HepG2 (cell line): ENCODE data around the gene ENPP1. TPM values are rescaled to one million over a fixed set of nuclear protein-coding genes. Genes with fewer than 3 reads are reported as not detected.

Experiments
- ATAC-seq: fragments of 200-7000 bp; cut with Tn5 transposase; 3 replicates; pipeline ENCODE4 v1.9.1; 2020; ENCODE audit warnings: mild to moderate bottlenecking, moderate library complexity
- BruUV-seq: library from RNA; stranded (reverse); fragments of 400-500 nt; replicated peaks from 2 replicates; lab custom pipeline; 2021; lab: Mats Ljungman, UMichigan
- CTCF ChIA-PET: fragments of 300-600 bp; formaldehyde crosslinking; extraction: SDS; loops from one replicate; lab custom pipeline; 2021; ENCODE audit warnings: low total read pairs, inconsistent platforms, low intra/inter-chr PET ratio; lab: Yijun Ruan, JAX
- POLR2A ChIA-PET: fragments of 350-600 bp; sonication (Branson Sonifier 250); formaldehyde crosslinking; loops from one replicate; lab custom pipeline; 2020; ENCODE audit warnings: antibody characterized with exemption, inconsistent platforms; lab: Yijun Ruan, JAX
- DNase-seq: peaks from one replicate; pipeline ENCODE4 v3.0.0-alpha.2; 2015; ENCODE audit warnings: low spot score
- FAIRE-seq: peaks from 3 replicates; lab custom pipeline; 2011; peaks lifted over from hg19 to GRCh38; lab: Jason Lieb, UNC
- H2AFZ ChIP-seq: one replicate; pipeline ENCODE4 v1.6.1; 2011; ENCODE audit warnings: low read length, inconsistent platforms
- H3K27ac ChIP-seq: fragments of 300-600 bp; 3 replicates; pipeline ENCODE4 v1.8.0; 2011; ENCODE audit warnings: mixed run types, mild to moderate bottlenecking, mixed read lengths, low read length, inconsistent platforms; ENCODE audit not compliant: insufficient read depth; ENCODE audit errors: extremely low read length
- H3K27me3 ChIP-seq, 2 experiments: fragments of 200-600 bp in 1 of 2; 2 replicates in 1 of 2; 3 replicates in 1 of 2; pipeline versions ENCODE4 v1.6.0 to v1.8.0; 2011; ENCODE audit warnings: low read length in 2 of 2, mild to moderate bottlenecking in 2 of 2, moderate library complexity in 2 of 2, inconsistent platforms in 1 of 2; ENCODE audit not compliant: insufficient read depth in 2 of 2, control insufficient read depth in 1 of 2
- H3K36me3 ChIP-seq, 2 experiments: fragments of 200-600 bp in 1 of 2; replicated peaks in 1 of 2; 2 replicates in 1 of 2; 3 replicates in 1 of 2; pipeline versions ENCODE4 v1.5.1 to v1.8.0; 2011; ENCODE audit warnings: low read length in 2 of 2, inconsistent platforms in 1 of 2; ENCODE audit not compliant: insufficient read depth in 2 of 2, control insufficient read depth in 1 of 2
- H3K4me1 ChIP-seq: 2 replicates; pipeline ENCODE4 v1.5.1; 2012; ENCODE audit warnings: low read length, inconsistent platforms; ENCODE audit not compliant: insufficient read depth
- H3K4me2 ChIP-seq: 2 replicates; pipeline ENCODE4 v1.6.0; 2011; ENCODE audit warnings: low read depth, low read length, inconsistent platforms
- H3K4me3 ChIP-seq, 3 experiments: fragments of 200-600 bp in 1 of 3; sonication (generic), shearing (Covaris generic) in 1 of 3; replicated peaks in 1 of 3; 2 replicates each; pipeline ENCODE4 v1.5.1; 2011 to 2016; ENCODE audit warnings: low read length in 3 of 3, inconsistent platforms in 2 of 3, low read depth in 2 of 3, mild to moderate bottlenecking in 2 of 3, control low read depth in 1 of 3, mixed read lengths in 1 of 3; ENCODE audit not compliant: insufficient read depth in 1 of 3
- H3K79me2 ChIP-seq: one replicate; pipeline ENCODE4 v1.6.1; 2011; ENCODE audit warnings: low read length, inconsistent platforms; ENCODE audit not compliant: insufficient read depth
- H3K9ac ChIP-seq: 2 replicates; pipeline ENCODE4 v1.6.0; 2011; ENCODE audit warnings: mild to moderate bottlenecking, low read depth, low read length, inconsistent platforms; ENCODE audit not compliant: insufficient read depth
- H3K9me3 ChIP-seq: 2 replicates; pipeline ENCODE4 v1.5.1; 2012; ENCODE audit warnings: mild to moderate bottlenecking, low read length
- H4K20me1 ChIP-seq: 2 replicates; pipeline ENCODE4 v1.6.0; 2011; ENCODE audit warnings: inconsistent platforms, mild to moderate bottlenecking, low read length, moderate library complexity; ENCODE audit not compliant: insufficient read depth
- BCL6 ChIP-seq: IDR thresholded peaks from 2 replicates; pipeline ENCODE4 v1.6.1; 2016; ENCODE audit warnings: missing genetic modification reagents, missing compliant biosample characterization
- MED13 ChIP-seq: sonication (generic); formaldehyde crosslinking; IDR thresholded peaks from 2 replicates; pipeline ENCODE4 v1.5.0; 2020; ENCODE audit warnings: missing genetic modification reagents
- PRPF4 ChIP-seq: fragments of 200-400 bp; formaldehyde crosslinking; IDR thresholded peaks from 2 replicates; pipeline ENCODE4 v1.6.1; 2016; ENCODE audit warnings: low read length, low read depth; ENCODE audit not compliant: poor library complexity, severe bottlenecking
- ZNF121 ChIP-seq: sonication (generic); formaldehyde crosslinking; IDR thresholded peaks from 2 replicates; pipeline ENCODE4 v1.5.0; 2020; ENCODE audit warnings: mild to moderate bottlenecking, missing genetic modification reagents
- ZNF260 ChIP-seq: sonication (generic); formaldehyde crosslinking; IDR thresholded peaks from 2 replicates; pipeline ENCODE4 v1.4.0; 2020; ENCODE audit warnings: missing genetic modification reagents, low read depth, mild to moderate bottlenecking, borderline replicate concordance
- ZNF569 ChIP-seq: sonication (generic); formaldehyde crosslinking; IDR thresholded peaks from 2 replicates; pipeline ENCODE4 v1.5.0; 2020; ENCODE audit warnings: mild to moderate bottlenecking, missing genetic modification reagents, moderate library complexity, borderline replicate concordance
- ZNF768 ChIP-seq: sonication (generic); formaldehyde crosslinking; IDR thresholded peaks from 2 replicates; pipeline ENCODE4 v1.4.0; 2020; ENCODE audit warnings: missing genetic modification reagents
- WGBS: methylation state at CpG from one replicate; pipeline ENCODE4 v1.1.6; 2017; ENCODE audit warnings: low lambda C conversion rate; 5-methylcytosine and 5-hydroxymethylcytosine counted together
- in situ Hi-C: cut with HindIII; loops from 2 replicates; pipeline ENCODE4 v1.10.0; 2017; ENCODE audit warnings: low pct_unique_long_range_greater_than_20kb; ENCODE audit not compliant: extremely low pct_ligation_motif_present
- intact Hi-C: fragments of 100-400 bp; cut with micrococcal nuclease; formaldehyde crosslinking; loops from one replicate; pipeline ENCODE4 v1.10.0; 2022; ENCODE audit not compliant: unreplicated experiment
- polyA plus RNA-seq, 8 experiments: library from polyadenylated mRNA; depleted of rRNA in 3 of 8; stranded (reverse) in 7 of 8; unstranded in 1 of 8; fragments of >200 nt; fragmentation: Illumina TruSeq in 4 of 8; extraction: Trizol in 4 of 8; gene quantifications; 2 replicates each; pipeline versions ENCODE4 v1.2.1 to v1.2.3, GENCODE V29; 2011 to 2016; ENCODE audit warnings: low read depth in 4 of 8, missing spikeins in 1 of 8, mixed read lengths in 1 of 8; ENCODE audit not compliant: insufficient read depth in 1 of 8
- total RNA-seq, 5 experiments: library from RNA; depleted of rRNA; stranded (reverse); fragments of >200 nt; fragmentation: Illumina TruSeq; extraction: Trizol; gene quantifications; 2 replicates each; pipeline ENCODE4 v1.2.3, GENCODE V29; 2016; ENCODE audit warnings: low read depth in 1 of 5
- TF ChIP-seq, protein P1 (sequence below): IDR thresholded peaks from 2 replicates; pipeline ENCODE4 v1.4.0; 2020; ENCODE audit warnings: mild to moderate bottlenecking, missing genetic modification reagents
- TF ChIP-seq, protein P2 (sequence below): IDR thresholded peaks from 2 replicates; pipeline ENCODE4 v1.6.1; 2018; ENCODE audit warnings: missing genetic modification reagents
- TF ChIP-seq, protein P3 (sequence below): IDR thresholded peaks from 2 replicates; pipeline ENCODE4 v1.6.1; 2012; ENCODE audit warnings: low read length, improper control_type of control experiment

ENPP1 gene
- total and polyA plus RNA-seq, 2 of the 13 experiments (the other 11 are each of a cell fraction or from before 2014, with no cell fraction given) = 56.5 to 160 TPM

- FAIRE-seq = no peak
- intact Hi-C loops = loop anchor here (10.0 kb wide), 1 partner anchor 584 kb away; the partner anchor contains the start of gene STX7
- Histone ChIP-seq H3K9me3 (no peaks in the 10 kb centered on the region), H3K9ac (no peak overlapping the region), H3K27ac (no peak overlapping the region), H4K20me1 (no peaks in the 10 kb centered on the region), H3K4me3 (no peak overlapping the region), H3K36me3 (no peaks in the 10 kb centered on the region), H3K4me2 (no peak overlapping the region; the same call in 1 of the 2 replicates), H3K79me2 (no peaks in the 10 kb centered on the region), H2AFZ (no peak overlapping the region), H3K4me1 (peaks cover 42% of the 10 kb centered on the region), H3K27me3 (no peaks in the 10 kb centered on the region)
- peak; percentile 57 for ATAC-seq
- no peak for DNase-seq
- POLR2A ChIA-PET = interaction anchor here (2.5 to 4.6 kb wide), 2 partner anchors 16 to 19 kb away, joined by 9 to 35 read pairs; partner anchors contain the start of gene CCN2
- WGBS = 52% methylated on average over 2 of the region's 2 CpGs
- in situ Hi-C loops = no loop called here
- CTCF ChIA-PET = no interaction called here
- BruUV-seq = no TSS peak
- no peak for TF ChIP-seq ZNF768
- TF ChIP-seq PRPF4 = no peak
- TF ChIP-seq MED13 (CRISPR knock-in tag) = no peak
- TF ChIP-seq, protein P1, sequence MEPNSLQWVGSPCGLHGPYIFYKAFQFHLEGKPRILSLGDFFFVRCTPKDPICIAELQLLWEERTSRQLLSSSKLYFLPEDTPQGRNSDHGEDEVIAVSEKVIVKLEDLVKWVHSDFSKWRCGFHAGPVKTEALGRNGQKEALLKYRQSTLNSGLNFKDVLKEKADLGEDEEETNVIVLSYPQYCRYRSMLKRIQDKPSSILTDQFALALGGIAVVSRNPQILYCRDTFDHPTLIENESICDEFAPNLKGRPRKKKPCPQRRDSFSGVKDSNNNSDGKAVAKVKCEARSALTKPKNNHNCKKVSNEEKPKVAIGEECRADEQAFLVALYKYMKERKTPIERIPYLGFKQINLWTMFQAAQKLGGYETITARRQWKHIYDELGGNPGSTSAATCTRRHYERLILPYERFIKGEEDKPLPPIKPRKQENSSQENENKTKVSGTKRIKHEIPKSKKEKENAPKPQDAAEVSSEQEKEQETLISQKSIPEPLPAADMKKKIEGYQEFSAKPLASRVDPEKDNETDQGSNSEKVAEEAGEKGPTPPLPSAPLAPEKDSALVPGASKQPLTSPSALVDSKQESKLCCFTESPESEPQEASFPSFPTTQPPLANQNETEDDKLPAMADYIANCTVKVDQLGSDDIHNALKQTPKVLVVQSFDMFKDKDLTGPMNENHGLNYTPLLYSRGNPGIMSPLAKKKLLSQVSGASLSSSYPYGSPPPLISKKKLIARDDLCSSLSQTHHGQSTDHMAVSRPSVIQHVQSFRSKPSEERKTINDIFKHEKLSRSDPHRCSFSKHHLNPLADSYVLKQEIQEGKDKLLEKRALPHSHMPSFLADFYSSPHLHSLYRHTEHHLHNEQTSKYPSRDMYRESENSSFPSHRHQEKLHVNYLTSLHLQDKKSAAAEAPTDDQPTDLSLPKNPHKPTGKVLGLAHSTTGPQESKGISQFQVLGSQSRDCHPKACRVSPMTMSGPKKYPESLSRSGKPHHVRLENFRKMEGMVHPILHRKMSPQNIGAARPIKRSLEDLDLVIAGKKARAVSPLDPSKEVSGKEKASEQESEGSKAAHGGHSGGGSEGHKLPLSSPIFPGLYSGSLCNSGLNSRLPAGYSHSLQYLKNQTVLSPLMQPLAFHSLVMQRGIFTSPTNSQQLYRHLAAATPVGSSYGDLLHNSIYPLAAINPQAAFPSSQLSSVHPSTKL (CRISPR knock-in tag) = peak; percentile 21; the same call in 1 of the 2 replicates
- TF ChIP-seq, protein P2, sequence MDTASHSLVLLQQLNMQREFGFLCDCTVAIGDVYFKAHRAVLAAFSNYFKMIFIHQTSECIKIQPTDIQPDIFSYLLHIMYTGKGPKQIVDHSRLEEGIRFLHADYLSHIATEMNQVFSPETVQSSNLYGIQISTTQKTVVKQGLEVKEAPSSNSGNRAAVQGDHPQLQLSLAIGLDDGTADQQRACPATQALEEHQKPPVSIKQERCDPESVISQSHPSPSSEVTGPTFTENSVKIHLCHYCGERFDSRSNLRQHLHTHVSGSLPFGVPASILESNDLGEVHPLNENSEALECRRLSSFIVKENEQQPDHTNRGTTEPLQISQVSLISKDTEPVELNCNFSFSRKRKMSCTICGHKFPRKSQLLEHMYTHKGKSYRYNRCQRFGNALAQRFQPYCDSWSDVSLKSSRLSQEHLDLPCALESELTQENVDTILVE = no peak
- no peak for TF ChIP-seq ZNF569 (CRISPR knock-in tag)
- TF ChIP-seq ZNF260 (CRISPR knock-in tag) = no peak
- TF ChIP-seq BCL6 = peak; percentile 28; the same call in 1 of the 2 replicates
- TF ChIP-seq, protein P3, sequence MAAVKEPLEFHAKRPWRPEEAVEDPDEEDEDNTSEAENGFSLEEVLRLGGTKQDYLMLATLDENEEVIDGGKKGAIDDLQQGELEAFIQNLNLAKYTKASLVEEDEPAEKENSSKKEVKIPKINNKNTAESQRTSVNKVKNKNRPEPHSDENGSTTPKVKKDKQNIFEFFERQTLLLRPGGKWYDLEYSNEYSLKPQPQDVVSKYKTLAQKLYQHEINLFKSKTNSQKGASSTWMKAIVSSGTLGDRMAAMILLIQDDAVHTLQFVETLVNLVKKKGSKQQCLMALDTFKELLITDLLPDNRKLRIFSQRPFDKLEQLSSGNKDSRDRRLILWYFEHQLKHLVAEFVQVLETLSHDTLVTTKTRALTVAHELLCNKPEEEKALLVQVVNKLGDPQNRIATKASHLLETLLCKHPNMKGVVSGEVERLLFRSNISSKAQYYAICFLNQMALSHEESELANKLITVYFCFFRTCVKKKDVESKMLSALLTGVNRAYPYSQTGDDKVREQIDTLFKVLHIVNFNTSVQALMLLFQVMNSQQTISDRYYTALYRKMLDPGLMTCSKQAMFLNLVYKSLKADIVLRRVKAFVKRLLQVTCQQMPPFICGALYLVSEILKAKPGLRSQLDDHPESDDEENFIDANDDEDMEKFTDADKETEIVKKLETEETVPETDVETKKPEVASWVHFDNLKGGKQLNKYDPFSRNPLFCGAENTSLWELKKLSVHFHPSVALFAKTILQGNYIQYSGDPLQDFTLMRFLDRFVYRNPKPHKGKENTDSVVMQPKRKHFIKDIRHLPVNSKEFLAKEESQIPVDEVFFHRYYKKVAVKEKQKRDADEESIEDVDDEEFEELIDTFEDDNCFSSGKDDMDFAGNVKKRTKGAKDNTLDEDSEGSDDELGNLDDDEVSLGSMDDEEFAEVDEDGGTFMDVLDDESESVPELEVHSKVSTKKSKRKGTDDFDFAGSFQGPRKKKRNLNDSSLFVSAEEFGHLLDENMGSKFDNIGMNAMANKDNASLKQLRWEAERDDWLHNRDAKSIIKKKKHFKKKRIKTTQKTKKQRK = no peak
- TF ChIP-seq ZNF121 = peak; percentile 25; the same call in 1 of the 2 replicates
Measured at GRCh38 chr6:131931063-131931750, 123.4 kb downstream of the ENPP1 start.
